Measurements from ENCODE around the gene FLNB. TPM values are rescaled to one million over a fixed set of nuclear protein-coding genes. Genes with fewer than 3 reads are reported as not detected.

FLNB gene
- total and polyA plus RNA-seq, 2 of the 8 experiments (the other 6 are each of a cell fraction or from before 2014, with no cell fraction given) = 72.3 to 118 TPM

GRCh38 chr3:57961828-57962447 lies 46.3 kb upstream of the FLNB start (continued):
- no peak for TF ChIP-seq CHD7 (IDR thresholded peaks at IDR 0.05; ENCODE audit: insufficient replicate concordance, low read length)
- TF ChIP-seq, protein P1, sequence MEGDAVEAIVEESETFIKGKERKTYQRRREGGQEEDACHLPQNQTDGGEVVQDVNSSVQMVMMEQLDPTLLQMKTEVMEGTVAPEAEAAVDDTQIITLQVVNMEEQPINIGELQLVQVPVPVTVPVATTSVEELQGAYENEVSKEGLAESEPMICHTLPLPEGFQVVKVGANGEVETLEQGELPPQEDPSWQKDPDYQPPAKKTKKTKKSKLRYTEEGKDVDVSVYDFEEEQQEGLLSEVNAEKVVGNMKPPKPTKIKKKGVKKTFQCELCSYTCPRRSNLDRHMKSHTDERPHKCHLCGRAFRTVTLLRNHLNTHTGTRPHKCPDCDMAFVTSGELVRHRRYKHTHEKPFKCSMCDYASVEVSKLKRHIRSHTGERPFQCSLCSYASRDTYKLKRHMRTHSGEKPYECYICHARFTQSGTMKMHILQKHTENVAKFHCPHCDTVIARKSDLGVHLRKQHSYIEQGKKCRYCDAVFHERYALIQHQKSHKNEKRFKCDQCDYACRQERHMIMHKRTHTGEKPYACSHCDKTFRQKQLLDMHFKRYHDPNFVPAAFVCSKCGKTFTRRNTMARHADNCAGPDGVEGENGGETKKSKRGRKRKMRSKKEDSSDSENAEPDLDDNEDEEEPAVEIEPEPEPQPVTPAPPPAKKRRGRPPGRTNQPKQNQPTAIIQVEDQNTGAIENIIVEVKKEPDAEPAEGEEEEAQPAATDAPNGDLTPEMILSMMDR (IDR thresholded peaks at IDR 0.05; ENCODE audit: control extremely low read depth in 1 of 3, insufficient read depth in 1 of 3, low read depth in 1 of 3, low read length in 3 of 3) = peak; percentile 21 to 57 (median 32); a peak in 3 of 4 replicates
- TF ChIP-seq, protein P2, sequence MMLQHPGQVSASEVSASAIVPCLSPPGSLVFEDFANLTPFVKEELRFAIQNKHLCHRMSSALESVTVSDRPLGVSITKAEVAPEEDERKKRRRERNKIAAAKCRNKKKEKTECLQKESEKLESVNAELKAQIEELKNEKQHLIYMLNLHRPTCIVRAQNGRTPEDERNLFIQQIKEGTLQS (IDR thresholded peaks at IDR 0.05; ENCODE audit: insufficient read depth, low read depth, low read length) = no peak
- no peak for TF ChIP-seq RFX5 (IDR thresholded peaks at IDR 0.05; ENCODE audit: borderline replicate concordance, low read depth, low read length)
- TF ChIP-seq GTF2F1 (IDR thresholded peaks at IDR 0.05; ENCODE audit: borderline replicate concordance, low read depth, low read length) = no peak
- TF ChIP-seq HDAC2 (IDR thresholded peaks at IDR 0.05; ENCODE audit: borderline replicate concordance in 1 of 2, low read depth in 2 of 2, low read length in 2 of 2) = 0 out of 4 replicates have a peak, but pooled peaks of 1 of the 2 experiments have one; percentile 25
